Effector CD8-positive, alpha-beta T cell (primary cell): ENCODE data around the gene DEXI.
"Not testable (repeated sequence)": the region's sequence is repeated elsewhere in the genome, so short reads cannot be mapped to it uniquely, and the experiment has no call there.

Experiments
- DNase-seq: peaks from one replicate; lab custom pipeline; 2025; lab: John Stamatoyannopoulos, UW

Gene DEXI

DNA sequence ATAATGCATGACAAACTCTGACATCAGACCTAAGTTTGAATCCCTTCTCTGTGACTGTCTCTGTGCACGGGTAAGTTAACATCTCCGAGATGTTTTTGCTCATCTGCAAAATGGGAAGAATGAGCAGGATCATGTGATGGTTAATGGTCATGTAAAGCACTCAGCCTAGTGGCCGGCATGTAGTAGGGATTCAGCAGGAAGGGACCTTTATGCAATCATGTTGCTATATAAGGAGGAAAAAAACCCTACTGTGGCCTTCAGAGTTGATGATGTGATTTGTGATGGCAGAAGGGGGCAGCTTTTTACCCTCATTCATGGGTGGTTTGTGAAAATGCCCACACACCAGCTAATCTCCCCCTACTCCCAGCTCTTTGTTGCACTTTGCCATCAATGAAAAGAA, 26.2 kb upstream of the DEXI start:
- DNase-seq, result no peak

DNA sequence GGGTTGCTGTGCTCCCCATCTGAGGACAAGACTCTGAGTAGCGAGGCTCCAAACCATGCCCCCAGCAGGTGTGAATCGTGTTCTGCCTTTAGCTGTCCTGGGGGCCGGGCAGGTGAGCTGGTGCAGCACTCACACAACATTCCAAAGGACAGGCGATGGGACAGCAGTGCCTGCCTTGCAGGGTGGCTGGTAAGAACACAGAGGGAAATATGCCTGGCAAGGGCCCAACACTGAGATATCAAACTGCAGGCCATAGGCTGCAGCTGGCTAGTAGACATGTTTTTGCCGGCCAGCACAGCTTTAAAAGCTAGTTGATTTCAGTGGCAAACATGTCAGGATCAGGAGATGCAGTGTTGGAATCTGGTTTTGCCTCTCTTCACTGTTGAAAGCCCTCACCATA, 25.7 kb upstream of the DEXI start:
- no peak for DNase-seq

DNA sequence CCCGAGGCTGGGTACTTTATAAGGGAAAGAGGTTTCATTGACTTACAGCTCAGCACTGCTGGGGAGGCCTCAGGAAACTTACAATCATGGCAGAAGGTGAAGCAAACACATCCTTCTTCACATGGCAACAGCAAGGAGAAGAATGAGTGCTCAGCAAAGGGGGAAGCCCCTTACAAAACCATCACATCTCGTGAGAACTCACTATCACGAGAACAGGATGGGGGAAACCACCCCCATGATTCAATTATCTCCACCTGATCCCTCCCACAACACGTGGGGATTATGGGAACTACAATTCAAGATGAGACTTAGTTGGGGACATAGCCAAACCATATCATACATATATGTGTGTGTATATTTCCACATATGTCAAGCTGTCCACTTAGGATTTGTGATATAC, 24.3 kb upstream of the DEXI start:
- DNase-seq, result not testable (repeated sequence)

DNA sequence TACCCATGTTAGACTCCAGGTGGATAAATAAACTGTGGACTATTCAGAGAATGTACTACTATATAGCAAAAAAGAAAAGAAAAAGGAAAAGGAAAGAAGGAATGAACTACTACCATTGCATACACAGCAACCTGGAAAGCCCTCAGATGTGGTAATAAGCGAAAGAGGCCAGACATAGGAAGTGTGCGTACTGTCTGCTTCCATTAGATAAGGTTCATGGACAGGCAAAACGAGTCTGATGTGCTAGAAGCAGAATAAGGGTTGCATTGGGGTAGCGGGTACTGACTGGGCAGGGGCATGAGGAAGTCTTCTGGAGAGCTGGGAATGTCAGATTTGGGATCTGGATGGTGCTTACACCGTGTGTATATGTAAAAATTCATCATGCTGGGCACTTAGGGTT, 23.9 kb upstream of the DEXI start:
- no peak for DNase-seq

DNA sequence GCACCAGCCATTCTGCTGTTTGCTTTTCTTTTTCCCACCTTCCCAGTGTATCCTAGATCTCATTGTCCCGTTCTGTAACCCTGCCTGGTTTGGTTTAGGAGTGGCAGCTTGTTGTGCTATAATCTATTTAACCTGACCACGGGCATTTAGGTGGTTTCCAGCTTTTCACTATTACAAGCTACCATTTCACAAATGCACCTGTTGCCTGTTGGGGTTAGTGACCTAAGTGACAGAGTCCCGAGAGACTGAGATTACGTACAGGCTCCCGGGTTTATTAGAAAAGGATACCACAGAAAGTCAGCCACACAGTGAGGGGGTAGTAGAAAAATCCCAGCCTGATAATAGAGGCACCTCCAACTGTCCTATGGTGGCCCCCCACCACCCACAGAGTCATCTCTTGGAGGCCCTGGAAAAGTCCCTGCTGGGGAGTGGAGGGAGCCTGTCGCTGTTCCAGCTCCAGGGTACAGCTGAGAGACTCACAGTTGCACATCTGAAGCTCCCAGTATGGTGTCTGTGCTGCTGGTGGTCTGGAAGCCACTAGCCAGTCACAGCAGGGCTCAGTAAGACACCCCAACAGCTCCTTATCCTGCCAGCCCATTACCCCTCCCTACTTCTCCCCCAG, 23.3 kb upstream of the DEXI start:
- no peak for DNase-seq

DNA sequence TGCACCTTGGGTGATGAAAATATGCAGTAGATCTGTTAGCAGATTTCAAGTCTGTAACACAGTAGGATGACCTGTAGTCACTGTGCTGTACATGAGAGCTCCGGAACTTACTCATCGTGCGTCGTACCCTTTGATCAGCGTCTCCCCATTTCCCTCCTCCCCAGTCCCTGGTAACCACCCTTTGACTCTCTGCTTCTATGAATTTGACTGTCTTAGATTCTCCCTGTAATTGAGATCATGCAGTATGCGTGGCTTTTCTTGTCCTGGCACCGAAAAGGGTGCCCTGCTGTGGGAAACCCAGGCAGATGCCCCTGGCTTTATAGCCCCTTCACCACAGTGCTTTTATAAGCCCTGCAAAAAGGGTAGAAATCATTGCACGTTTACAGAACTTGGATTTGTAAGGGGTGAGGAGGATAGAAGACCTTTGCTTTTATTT, 22.6 kb upstream of the DEXI start:
- DNase-seq, result no peak

DNA sequence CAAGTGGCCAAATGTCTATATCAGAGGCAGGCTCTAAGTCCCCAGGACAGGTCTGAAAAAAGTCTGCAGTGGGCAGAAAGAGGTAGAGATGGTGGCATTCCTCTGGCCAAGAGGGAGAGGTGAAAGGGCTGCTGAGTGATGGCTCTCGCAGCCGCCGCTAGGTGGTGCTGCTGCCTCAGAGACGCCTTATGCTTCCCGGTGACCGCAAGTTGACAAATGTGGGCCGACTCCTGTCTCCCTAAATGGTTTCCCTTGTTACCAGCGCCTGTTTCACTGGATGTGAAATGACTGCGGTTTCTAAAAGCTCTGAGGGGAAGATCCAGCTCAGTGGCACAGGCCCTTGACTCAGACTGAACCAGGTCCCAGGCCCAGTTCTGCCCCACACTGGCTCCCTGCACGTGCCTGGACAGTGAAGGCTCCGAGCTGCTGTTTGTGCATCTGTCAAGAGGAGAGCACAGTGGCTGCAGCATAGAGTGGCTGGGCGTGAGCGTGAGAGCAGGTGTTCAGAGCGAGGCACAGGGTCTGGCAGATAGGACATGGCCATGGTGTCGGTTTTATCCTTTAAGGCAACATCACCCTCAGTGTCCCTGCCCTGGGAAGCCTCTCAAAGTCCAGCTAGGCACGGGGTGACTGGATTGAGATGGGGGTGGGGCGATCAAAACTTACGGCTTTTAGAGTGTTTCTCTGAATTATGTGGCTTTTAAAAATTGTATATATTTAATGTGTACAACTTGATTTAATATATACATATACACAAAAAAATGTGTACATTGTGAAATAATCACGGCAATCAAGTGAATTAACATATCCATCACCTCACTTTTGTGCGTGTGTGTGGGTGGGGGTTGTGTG, 22.0 kb upstream of the DEXI start:
- peak; percentile 68 for DNase-seq

DNA sequence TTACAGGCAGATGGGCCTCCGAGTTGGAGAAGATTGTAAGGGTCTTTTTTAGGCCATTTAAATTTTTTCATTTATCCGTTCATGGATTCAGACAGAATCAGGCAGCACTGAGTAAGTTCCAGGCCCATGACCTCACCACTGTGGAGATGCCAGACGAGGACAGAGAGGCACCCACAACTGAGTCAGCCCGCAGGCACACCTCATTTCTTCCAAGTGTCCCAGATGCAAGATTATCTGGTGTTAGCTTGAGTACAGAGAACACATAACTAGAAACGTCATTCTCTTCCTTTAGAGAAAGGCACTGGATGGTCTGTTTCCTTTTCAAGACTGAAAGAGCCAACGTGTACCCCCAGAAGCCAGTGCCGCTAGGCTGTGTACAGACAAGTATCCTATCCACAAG, 19.0 kb upstream of the DEXI start:
- no peak for DNase-seq

DNA sequence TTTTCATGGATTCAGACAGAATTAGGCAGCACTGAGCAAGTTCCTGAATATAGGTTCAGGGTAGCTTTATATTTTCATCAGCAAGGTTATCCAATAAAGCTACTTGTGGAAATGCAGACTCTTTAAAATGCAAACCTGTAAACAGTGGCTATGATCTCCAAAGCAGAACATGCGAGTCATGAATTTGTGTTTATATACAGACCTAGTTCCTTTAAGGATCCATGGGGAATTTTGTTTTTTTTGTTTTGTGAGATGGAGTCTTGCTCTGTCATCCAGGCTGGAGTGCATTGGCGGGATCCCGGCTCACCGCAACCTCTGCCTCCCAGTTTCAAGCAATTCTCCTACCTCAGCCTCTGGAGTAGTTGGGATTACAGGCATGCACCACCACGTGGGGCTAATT, 16.9 kb upstream of the DEXI start:
- no peak for DNase-seq

DNA sequence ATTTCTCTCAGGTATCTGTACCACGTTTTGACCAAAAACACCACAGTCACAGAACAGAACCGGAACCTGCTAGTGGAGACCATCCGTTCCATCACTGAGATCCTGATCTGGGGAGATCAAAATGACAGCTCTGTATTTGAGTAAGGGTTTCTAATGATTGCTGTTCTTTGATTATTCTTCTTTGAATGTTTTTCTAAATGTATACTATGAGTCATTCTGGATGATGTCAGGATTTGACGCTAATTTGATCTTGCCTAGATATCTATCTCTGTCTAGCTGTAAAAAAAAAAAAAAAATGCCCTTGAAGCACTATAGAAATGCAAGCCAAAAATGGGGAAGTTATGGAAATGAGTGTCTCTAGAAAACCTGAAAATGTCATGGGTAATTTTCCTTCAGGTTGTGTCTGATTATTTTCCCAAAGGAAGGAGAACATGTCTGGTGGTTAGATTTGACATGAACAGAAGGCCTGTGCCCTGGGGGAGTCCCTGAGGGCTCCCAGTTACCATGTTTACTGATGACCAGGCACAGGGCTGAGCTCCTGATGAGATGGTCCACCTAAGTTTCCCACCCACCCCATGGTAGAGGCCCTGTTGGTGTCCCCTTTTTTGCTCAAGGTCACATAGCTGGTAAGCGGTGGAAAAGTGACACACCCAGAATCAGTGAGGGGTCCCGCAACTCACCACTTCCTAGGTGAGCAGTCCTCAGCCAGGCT, 15.7 kb upstream of the DEXI start:
- no peak for DNase-seq

DNA sequence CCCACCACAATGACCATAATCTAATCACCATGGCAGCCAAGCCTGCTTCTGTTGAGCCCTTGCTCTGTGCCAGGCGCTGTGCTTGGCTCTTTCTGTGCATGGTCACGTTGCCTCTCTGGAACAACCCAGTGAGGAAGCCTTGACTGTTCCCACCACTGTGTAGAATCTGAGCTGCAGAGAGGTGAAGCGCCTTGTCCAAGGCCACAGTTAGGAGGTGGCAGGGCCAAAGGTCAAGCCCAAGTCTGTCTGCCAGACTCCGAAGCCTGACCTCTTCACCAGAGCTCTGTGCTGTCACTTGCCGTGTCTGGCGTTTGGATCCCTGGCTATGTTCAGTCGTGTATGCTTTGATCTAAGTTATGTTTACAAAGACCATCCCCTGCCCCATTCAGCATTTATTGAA, 12.6 kb upstream of the DEXI start:
- no peak for DNase-seq

DNA sequence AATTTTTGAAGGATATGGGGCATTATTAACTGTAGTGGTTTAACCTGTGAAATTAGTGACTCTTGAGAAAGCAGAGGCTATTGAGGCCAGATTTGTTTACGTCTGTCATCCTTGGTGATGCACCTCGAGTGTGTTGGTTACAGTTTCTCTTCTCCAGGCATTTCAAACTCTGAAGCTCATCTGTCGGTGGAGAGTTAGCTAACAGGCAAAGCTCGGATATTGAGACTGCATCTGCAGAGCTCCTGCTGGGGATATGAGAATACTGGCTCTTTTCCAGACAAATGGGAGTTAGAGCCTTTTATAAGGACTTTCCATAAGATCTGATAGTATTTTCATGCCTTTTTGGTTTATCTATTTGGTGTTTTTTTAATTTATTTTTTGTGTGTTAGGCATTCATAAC, 8.8 kb upstream of the DEXI start:
- no peak for DNase-seq

DNA sequence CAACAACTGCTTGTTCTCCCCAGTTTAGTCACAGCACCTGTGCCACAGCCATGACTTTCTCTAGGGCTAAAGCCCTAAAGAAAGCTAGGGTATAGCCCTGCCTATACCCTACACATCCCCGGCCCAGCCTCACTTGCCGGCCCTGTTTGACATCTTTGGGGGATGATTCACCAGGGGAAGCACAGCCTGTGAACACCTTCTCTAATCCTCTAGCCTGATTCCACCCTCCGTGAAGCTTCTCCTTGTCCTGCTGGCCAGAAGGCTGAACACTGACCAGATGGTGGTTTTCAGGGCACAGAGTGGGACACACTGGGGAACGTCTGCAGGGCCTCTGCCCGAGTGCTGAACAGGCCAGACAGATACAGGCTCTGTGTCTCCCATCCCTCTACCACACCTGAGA, 8.1 kb upstream of the DEXI start:
- no peak for DNase-seq

DNA sequence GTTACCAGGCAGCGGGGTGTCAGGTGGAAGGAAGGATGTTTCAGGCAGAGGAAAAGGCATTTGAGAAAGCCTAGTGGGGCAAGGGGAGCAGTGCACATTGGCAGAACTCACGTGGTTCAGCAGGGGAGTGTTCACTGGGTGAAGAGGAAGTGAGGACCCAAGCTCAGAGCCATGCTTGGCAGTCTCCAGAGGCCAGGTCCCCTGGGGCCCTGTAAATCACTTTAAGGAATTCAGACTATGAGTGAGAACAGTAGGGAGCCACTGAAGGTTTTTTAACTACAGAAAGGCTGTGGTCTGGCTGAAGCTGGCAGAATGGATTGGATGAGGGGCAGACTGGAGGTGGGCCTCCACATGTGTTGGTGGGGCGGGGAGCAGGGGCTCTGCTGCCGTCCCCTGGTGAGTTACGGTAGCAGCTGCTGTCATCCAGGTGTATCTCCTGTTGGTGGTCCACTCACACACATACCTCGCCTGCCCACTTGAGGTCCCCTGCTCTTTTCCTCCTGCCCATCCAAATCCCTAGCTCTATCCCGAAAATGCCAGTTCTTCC, 7.2 kb upstream of the DEXI start:
- DNase-seq, result peak; percentile 6

DNA sequence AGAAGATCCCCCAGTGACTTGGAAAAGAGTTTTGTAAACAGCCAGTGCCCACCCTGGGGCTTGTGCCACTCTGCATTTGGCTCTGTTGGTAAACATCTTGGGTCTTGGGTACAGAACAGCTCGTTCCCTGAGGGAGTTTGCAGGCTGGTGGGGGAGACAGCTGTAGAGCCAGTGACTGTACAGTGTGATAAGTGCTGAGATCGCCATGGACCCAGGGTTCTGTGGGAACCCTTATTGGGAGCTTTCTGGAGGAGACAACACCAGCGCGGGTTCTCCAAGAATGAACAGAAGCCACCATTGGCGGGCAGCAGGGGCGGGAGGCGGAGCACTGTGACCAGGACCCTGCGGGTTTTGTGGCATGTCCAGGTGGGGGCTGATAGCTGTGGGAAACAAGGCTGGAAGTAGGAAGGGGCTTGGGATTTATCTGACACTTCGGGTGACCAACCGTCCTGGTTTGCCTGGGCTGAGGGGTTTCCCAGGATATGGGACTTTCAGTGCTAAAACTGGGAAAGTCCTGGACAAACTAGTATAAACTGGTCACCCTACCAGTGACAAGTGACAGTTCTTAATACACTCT, 5.0 kb upstream of the DEXI start:
- no peak for DNase-seq

DNA sequence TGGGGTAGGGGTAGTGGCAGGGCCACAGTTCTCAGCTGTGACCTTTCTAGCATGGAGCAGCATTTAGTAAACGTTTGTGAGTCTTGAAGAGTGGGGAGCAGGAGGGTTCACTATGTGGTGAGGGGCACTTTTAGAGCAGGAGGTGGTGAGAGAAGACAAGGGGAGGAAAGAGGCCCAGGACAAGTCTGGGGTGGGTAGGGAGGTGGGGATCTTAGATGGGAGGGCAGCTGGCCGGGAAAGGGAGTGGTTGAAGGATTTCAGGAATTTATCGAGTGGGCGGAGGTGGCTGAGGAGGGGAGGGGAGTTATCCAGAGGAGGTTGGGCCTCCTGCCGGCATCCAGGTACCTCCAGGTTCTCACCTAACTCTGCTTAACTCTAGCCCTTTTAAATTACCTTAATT, 4.0 kb upstream of the DEXI start:
- no peak for DNase-seq

DNA sequence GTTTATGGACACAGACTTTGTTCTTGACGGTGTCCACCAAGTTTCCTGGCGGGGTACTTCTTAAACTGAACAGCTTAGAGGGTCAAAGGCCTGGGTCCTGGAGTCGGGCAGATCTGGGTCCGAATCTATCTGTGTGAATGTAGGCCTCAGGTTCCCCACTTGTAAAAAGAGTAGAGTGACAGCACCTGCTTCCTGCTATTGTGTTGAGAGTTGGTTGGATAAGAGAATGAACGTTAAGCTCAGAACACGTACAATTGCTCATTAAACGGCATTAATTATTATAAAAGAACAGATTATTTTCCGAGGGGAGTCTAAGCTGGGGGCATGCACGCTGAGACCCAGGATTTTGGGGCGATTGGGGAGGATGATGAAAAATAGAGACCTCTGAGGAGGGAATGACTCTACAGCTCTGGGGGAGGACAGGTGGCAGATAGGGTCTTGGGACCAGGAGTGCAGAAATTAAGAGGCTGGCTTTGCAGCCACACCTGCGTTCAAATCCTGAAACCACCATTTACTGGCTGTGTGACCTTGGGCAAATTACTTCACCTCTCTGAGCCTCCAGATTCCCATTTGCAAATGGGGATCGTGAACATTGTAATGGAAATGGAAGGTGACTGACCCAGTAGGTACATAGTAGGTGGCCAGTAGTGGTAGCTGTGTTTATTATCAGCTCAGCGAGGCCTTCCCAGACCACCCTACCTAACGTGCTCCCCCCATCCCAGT, 3.0 kb upstream of the DEXI start:
- DNase-seq, result no peak

DNA sequence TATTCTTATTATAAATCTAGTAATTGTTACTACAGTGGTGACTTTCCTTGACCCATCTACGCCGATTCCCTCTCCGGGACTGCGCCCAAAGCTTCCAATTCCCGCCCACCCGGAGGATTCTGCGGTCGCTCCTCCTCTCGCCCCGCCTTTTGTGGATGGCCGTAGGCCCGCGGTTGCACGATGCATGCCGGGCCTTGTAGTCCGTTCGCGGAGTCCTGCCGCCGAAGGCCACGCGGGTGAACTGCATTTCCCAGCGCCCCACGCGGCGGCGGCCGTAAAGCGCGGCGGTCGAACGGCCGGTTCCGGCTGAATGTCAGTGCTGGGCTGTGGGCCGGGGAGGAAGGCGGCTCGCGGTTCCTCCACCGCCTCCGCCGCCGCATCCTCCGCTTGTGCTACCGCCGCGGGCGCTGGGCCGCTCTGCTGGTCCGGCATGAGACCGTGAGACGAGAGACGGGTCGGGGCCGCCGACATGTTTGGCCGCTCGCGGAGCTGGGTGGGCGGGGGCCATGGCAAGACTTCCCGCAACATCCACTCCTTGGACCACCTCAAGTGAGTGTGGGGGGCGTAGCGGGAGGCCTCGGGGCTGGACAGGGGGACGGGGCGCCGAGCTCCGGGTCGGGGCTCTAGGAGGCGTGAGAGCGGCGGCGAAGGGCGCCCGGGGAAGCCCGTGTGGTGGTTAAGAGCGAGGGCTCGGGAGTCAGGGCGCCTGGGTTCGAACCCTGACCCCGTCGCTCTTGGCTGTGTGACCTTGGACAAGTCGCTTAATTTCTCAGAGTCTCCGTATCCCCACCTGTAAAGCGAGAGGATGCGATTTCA, 2.2 kb upstream of the DEXI start, which contains the start of gene CLEC16A:
TSS of gene CLEC16A (plus strand) at position 316 of the 816 bp plus-strand sequence. CDS start at position 470, 154 bp downstream.
- peak; percentile 92 for DNase-seq

DNA sequence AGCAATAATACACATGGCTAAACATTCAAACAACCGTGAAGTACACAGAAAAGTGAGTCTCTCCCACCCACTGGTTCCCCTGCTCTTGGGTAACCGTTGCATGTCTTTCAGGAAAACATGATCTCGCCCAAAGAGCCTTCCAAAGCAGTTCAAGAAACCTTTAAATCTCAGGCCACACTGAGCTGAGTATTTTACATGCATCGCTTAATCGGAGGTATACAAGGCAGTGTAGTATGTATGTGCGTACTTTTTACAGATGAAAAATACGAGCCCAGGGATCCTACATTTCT, 741 bp upstream of the DEXI start:
- DNase-seq, result no peak

DNA sequence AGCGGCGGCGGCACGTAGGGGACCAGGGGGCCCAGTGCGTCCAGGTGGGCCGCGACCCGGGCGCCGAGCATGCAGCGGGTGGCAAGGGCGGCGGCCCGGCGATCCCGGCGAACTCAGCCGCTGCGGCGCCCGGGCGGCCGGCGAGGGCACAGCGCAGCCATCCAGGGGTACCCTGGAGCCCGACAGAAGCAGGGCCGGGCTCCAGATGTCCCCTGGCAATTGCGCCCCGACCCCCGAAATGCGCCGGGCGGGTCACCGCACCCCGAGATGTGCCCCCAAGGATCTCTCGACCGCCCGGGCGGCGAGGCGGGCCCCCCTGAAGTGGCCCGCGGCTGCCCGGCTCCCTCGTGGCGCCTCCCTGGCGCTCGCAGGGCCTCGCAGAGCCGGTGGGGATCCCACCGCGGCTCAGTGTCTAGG, 325 bp downstream of the DEXI start:
- DNase-seq, result not testable (repeated sequence)
